ENCODE data around the gene CDH2.

CDH2 gene

DNA sequence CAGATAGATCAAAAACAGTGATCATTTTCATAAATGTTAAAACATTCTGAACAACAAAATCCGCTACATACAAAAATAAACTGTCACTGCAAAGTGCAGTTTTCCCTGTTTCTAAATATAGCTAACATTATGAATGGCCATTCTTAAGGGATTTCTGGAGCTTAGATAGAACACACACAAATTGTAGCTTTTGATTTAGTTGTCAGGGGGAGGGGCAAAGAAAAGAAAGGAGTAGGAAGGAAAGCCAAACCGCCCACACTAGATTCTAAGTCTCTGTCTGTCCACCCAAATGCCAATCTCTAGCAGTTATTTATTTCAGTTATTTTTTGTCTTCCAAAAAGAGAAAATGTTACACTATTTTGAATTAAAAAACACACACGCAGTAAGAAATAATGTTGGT lies 182.4 kb downstream of the CDH2 start:
- no peak for DNase-seq (ENCODE audit: low spot score)

GRCh38 chr18:27991391-27991790 lies 185.5 kb downstream of the CDH2 start:
- DNase-seq (ENCODE audit: low spot score): no peak

DNA sequence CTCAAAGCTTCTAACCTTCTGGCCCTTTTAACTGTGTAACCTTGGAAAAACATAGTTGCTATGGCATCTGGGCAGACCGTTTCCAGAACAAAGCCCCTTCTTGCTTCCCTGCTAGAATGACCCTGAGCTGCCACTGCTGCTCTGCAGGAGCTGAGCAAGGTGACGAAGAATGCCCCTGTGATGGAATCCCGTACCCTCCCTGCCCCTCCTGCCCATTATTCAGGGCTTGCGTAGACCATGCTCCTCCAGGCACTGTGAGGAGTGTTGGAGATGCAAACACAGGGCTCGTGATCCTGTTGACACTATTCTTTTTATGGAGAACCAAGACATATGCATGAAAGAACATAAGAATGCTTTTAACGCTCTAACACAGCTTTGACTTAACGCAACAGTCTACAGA lies 191.1 kb downstream of the CDH2 start:
- no peak for DNase-seq (ENCODE audit: low spot score)

DNA sequence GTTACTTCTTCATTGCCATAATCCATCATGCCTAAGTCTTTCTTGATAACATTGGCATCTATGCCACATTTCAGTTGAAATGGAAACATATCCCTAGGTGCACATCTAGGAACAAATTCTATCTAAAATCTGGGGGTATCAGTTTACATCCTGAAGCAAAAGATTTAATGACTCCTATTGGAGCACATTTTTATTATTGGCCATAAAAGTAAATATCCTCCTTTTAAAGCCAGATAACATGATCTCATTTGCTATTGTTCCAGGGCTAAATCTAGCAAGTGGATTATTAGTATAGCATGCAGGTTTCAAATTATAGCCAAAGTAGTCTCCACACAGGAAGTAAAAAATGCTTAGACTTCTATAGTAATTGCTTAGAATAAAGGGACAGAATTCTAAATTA lies 193.2 kb downstream of the CDH2 start:
- DNase-seq (ENCODE audit: low spot score): no peak

DNA sequence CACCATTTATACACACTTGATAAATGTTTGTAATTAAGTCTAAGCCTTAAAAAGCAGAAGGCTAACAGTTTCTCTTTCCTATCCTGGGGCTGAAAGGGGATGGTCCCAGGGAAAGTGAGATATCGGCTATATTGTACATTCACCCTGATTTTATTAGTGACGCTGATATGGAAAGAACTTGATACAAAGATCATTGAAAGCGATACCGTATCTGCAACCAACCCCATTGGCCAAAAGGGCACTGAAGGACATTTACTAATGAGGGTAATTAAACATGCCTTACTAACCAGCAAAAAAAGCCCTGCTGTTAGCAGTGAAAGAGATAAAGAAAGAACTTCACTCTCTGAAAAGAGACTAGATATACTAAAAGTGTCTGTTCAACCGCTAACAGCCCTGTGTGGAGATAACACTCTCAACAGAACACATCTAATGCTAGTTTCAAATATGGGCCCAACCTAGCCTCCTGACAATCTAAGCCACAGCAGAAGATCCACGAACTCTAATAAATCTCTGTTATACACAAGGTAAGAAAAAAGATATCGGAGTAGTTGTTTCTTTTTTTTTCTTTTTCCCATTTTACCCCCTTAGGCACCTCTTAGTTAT lies 200.0 kb downstream of the CDH2 start:
- DNase-seq (ENCODE audit: low spot score): no peak

DNA sequence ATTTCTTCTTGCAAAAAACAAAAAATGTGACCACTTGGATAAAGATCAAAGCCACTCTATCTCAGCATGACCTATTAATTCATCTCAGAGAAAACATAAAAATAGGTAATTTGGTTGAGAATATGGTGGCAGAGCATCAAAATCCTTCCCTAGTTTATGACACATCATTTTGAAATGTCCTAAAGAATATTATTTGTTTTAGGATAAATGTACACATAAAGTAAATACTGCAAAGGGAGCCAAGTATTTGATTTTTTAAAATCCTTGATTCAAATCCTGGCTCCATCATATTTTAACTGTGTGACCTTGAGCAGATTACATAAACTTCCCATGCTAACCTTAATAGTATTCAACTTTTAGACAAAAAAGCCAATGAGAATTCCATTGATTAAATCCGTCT lies 206.6 kb downstream of the CDH2 start:
- DNase-seq (ENCODE audit: low spot score): no peak

GRCh38 chr18:27969206-27969605 lies 207.7 kb downstream of the CDH2 start:
- no peak for DNase-seq (ENCODE audit: low spot score)

DNA sequence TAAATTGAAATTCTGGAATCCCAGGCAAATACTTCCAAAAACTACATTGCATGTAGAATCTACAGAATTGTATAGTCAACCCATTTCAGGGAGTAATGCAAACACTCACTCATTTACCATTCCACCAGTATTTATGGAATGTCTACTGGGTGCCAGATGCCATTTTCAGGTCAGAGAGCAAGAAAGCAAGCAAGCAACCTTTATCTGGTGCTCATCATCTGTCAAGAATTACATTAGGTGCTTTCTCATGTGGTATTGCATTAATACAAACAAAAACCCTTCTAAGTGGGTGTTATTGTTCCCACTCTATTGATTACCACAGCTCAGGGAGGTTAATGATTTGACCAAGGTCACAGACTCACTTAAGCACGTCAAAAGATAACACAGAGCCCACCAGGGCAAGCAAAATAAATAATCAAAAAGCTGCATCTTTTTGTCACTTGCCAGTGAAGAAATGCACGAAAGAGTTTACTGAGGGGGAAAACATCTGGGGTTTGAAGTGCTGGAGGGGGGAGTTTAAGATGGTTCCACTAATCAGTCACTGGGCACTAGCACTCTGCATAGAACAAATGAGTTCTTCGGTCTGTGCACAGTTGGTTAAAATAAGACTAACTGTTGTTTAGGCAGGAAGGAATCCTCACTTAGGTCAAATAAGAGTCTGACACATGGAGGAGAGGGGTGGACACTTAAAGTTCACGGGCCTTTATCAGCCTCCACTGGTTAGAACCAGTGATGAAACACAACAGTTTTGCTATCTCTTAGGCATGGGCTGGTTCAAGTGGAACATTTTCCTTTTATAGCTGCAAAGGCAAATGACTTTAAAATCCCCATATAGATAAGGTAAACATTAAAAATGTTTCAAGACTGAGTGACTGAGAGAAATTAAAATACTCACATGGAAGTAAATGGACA lies 208.8 kb downstream of the CDH2 start:
- peak; percentile 23 for DNase-seq (ENCODE audit: low spot score)

GRCh38 chr18:27966881-27967280 lies 210.0 kb downstream of the CDH2 start:
- DNase-seq (ENCODE audit: low spot score): no peak

DNA sequence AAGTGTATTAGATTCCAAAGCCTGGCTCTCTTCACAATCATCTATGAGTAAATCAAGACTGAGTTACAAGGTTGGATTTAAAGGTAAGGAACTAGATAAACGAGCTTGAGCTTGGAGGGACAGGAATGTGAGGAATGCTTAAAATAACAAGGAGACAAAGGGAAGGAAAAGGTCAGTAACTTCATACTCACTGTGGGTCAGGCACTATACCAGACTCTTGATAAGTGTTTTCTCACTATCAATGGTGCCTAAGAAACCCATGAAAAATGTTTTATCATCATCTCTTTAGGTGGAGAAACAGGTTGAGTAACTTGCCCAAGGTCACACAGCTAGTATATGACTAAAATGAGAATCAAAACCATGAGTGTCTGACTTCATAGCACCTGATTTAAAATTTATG lies 212.1 kb downstream of the CDH2 start:
- no peak for DNase-seq (ENCODE audit: low spot score)

GRCh38 chr18:27959101-27959500 lies 217.8 kb downstream of the CDH2 start:
- no peak for DNase-seq (ENCODE audit: low spot score)

- DNase-seq (ENCODE audit: low spot score): no peak
Observed at GRCh38 chr18:27956001-27956640, 220.8 kb downstream of the CDH2 start.

DNA sequence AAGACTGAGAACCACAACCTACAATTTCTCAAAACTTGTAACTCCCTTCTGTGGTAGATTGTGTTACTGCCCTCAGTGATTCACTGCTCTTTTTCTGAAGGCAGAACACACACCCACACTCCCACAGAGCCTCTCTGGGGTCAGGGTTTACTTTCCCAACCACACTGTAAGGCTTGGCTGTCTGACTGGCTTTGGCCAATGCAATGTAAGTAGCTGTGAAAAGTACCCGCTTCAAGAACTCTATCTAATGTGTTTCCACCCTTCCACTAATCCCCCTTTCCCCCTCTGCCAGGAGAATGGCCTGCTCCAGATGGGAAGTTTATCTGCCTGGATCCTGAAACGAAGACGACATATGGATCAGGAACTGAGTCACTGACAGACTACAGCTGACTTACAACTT lies 222.7 kb downstream of the CDH2 start:
- no peak for DNase-seq (ENCODE audit: low spot score)

GRCh38 chr18:27952741-27953140 lies 224.2 kb downstream of the CDH2 start:
- no peak for DNase-seq (ENCODE audit: low spot score)

DNA sequence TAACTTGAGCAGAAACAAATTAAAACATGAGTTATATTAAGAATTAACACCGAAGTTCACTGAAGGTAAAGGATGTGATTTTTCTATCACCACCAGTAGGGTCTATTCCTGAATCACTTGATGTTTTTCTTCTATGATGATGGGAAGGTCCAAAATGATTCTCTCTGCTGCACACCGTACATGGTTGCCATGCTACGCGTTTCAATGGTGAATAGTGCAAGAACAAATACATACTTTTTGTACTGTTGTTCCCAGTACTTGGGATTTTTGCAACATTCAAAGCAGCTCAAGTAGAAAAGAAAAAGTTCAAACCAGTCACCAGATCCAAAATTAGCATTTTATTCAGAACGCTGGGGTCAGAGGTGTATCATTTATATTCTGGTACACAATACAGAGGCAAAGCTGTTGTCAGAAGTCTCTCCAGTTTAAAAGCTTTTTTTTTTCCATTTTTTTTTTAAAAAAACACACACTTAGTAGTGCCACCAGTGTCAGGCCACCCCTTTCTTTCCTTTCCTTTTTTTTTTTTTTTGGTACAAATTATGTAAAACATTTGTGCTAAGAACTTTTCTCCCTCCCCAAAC lies 226.2 kb downstream of the CDH2 start:
- no peak for DNase-seq (ENCODE audit: low spot score)

- DNase-seq (ENCODE audit: low spot score): no peak
Observed at GRCh38 chr18:27948986-27949385, 227.9 kb downstream of the CDH2 start.

DNA sequence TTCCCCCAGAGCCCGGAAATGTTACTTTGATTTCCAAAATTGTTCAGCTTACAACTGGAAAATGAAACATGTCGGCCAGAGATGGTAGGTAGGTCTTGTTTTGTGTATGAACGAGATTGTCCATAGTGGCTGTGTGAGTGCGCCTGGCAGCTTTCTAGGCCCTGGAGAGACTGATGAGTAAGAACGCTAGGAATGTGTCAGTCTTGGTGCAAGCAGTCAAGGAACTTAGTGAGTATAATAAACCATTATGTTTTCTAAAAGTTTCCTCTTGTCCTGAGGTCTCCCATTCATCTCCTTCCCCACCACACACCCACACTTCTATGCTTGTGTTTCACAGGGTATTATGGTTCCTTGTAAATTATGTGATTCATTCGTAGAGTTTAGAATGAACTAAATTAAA lies 234.2 kb downstream of the CDH2 start:
- DNase-seq (ENCODE audit: low spot score): no peak

GRCh38 chr18:27931535-27931934 lies 245.4 kb downstream of the CDH2 start:
- DNase-seq (ENCODE audit: low spot score): no peak

- DNase-seq (ENCODE audit: low spot score): no peak
Observed at GRCh38 chr18:27922780-27923179, 254.2 kb downstream of the CDH2 start.

GRCh38 chr18:27921904-27922751 lies 254.8 kb downstream of the CDH2 start:
- no peak for DNase-seq (ENCODE audit: low spot score)

- no peak for DNase-seq (ENCODE audit: low spot score)
Observed at GRCh38 chr18:27921392-27921791, 255.5 kb downstream of the CDH2 start.

DNA sequence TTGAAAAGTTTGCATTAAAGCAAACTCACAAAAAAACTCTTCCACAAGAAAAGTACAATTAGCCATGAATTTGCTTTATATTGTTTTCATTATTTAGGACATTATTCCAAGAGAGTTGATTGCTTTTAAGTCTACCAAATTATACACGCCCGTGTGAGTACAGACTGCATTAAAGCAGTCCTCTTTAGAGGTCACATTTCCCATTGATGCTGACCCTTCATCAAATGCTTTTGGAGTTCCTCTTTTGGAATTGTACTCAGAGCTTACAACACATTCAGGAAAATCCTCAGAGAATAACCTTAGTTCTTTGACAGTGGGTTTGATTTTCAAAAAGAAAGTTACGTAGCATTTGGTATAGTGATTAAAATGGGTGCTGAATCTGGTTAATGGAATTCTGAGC lies 256.1 kb downstream of the CDH2 start:
- no peak for DNase-seq (ENCODE audit: low spot score)
